ENCODE measurements around the gene DOCK9. TPM values are rescaled to one million over a fixed set of nuclear protein-coding genes. Genes with fewer than 3 reads are reported as not detected.

Gene DOCK9
- polyA plus RNA-seq, 3 donors, result 0.01 TPM; not detected in 2

DNA sequence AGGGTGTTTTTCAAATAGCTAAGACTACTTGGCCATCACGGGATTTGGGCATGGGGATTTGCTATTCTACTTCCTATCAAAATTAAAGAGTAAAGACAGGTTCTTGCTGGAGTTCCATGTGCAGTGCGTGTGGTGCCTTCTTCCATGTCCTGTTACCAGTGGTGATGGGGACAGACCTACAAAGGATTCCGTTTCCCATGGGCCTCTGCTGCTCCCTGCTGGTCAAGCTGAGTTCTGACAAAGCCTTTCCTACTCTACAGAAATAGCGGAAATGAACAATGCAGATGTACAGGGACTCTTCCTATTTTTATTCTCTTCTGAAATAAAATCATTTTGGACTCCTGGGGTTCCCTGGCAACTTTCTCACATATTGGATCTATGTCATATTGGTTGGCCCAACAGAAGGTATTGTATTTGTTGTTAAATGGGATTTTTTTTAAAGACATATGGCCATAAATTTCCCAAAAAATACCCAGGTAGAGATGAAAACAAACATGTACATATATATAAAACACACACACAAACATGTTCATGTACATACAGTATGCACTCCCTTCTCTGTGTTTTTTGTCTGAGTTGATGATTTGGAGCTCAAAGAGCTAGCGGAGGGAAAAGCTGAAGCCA lies 134.9 kb downstream of the DOCK9 start:
- H3K4me1 Mint-ChIP-seq, result no peaks in the 10 kb centered on the region
- TF ChIP-seq, protein P1, sequence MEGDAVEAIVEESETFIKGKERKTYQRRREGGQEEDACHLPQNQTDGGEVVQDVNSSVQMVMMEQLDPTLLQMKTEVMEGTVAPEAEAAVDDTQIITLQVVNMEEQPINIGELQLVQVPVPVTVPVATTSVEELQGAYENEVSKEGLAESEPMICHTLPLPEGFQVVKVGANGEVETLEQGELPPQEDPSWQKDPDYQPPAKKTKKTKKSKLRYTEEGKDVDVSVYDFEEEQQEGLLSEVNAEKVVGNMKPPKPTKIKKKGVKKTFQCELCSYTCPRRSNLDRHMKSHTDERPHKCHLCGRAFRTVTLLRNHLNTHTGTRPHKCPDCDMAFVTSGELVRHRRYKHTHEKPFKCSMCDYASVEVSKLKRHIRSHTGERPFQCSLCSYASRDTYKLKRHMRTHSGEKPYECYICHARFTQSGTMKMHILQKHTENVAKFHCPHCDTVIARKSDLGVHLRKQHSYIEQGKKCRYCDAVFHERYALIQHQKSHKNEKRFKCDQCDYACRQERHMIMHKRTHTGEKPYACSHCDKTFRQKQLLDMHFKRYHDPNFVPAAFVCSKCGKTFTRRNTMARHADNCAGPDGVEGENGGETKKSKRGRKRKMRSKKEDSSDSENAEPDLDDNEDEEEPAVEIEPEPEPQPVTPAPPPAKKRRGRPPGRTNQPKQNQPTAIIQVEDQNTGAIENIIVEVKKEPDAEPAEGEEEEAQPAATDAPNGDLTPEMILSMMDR (IDR thresholded peaks at IDR 0.05), result peak; percentile 85
- H3K4me3 Mint-ChIP-seq, result no peak overlapping the region
- H3K27ac ChIP-seq (ENCODE audit: low read depth in 1 of 2, low read length in 2 of 2), result no peak overlapping the region
- peak; percentile 51 to 66 (median 66) for DNase-seq
- peaks cover 7 to 27% (median 12%) of the 10 kb centered on the region in 3 donors for H3K27me3 Mint-ChIP-seq (ENCODE audit: low read depth in 3 of 3)
- no peaks in the 10 kb centered on the region for H3K4me1 ChIP-seq (ENCODE audit: control insufficient read depth in 1 of 2, insufficient read depth in 2 of 2, low read length in 2 of 2)
- no peaks in the 10 kb centered on the region for H3K36me3 Mint-ChIP-seq
- intact Hi-C loops (cut with micrococcal nuclease), result loop anchor here in 1 of 2 donors (10.0 kb wide), 1 partner anchor 398 kb away; no protein-coding TSS in a partner anchor
- no peak overlapping the region for H3K4me2 ChIP-seq (replicated peaks; ENCODE audit: extremely low read depth, low read length, poor library complexity, severe bottlenecking)
- no peaks in the 10 kb centered on the region for H3K9me3 ChIP-seq (replicated peaks in 1 of 2; ENCODE audit: control insufficient read depth in 1 of 2, insufficient read depth in 1 of 2, low read length in 2 of 2)
- H3K4me3 ChIP-seq (replicated peaks in 1 of 3; ENCODE audit: low read depth in 2 of 3, low read length in 3 of 3), result no peak overlapping the region
- no peak overlapping the region for H3K27ac Mint-ChIP-seq
- H3K9ac ChIP-seq (ENCODE audit: insufficient read depth, low read length, poor library complexity, severe bottlenecking), result no peak overlapping the region
- no peak overlapping the region for H2AFZ ChIP-seq (ENCODE audit: insufficient read depth, low read depth, low read length, poor library complexity, severe bottlenecking)
- H3K9me3 Mint-ChIP-seq, result peaks cover 0 to 2% (median 0%) of the 10 kb centered on the region in 7 donors
- H3K27me3 ChIP-seq (ENCODE audit: control insufficient read depth in 2 of 2, insufficient read depth in 2 of 2, low read length in 2 of 2), result peaks cover 6 to 13% of the 10 kb centered on the region in 2 donors
- H3K36me3 ChIP-seq (replicated peaks in 1 of 2; ENCODE audit: control insufficient read depth in 1 of 2, insufficient read depth in 2 of 2, low read length in 2 of 2), result no peaks in the 10 kb centered on the region
- H4K20me1 ChIP-seq (ENCODE audit: insufficient read depth, low read length), result no peaks in the 10 kb centered on the region
- H3K79me2 ChIP-seq (ENCODE audit: insufficient read depth, low read length), result no peaks in the 10 kb centered on the region
- WGBS (ENCODE audit: insufficient coverage), result 60% methylated on average over 2 of the region's 5 CpGs

DNA sequence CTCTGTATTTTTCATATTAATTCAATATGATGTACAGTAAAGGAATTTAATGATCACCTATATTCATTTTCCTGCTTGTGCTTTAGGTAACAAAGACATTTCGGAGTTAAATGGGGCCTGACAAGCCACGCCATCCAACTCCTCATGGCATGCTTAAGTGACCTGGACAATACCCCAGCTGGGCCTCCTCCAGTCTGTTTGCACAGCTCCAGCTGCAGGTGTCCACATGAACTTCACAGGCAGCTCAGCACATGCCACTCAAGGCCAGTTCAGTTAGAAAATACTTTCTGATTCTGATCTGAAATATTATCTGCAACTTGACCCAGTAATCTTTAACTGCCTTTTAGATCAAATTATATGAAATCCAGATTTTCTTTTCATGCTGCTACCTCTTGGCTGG lies 135.8 kb downstream of the DOCK9 start:
- peaks cover 7 to 23% (median 12%) of the 10 kb centered on the region in 3 donors for H3K27me3 Mint-ChIP-seq (ENCODE audit: low read depth in 3 of 3)

More for the DNA sequence above, 135.8 kb downstream of the DOCK9 start:
- no peak overlapping the region for H3K27ac Mint-ChIP-seq
- WGBS (ENCODE audit: insufficient coverage), result 100% methylated on average over 2 of the region's 2 CpGs
- H3K4me1 Mint-ChIP-seq, result no peaks in the 10 kb centered on the region
- Histone ChIP-seq H3K27ac (ENCODE audit: low read depth in 1 of 2, low read length in 2 of 2) (no peak overlapping the region), H3K9me3 (replicated peaks in 1 of 2; ENCODE audit: control insufficient read depth in 1 of 2, insufficient read depth in 1 of 2, low read length in 2 of 2) (no peaks in the 10 kb centered on the region), H3K27me3 (ENCODE audit: control insufficient read depth in 2 of 2, insufficient read depth in 2 of 2, low read length in 2 of 2) (peaks cover 6 to 13% of the 10 kb centered on the region in 2 donors), H3K4me2 (replicated peaks; ENCODE audit: extremely low read depth, low read length, poor library complexity, severe bottlenecking) (no peak overlapping the region), H3K79me2 (ENCODE audit: insufficient read depth, low read length) (no peaks in the 10 kb centered on the region), H2AFZ (ENCODE audit: insufficient read depth, low read depth, low read length, poor library complexity, severe bottlenecking) (no peak overlapping the region), H3K4me1 (ENCODE audit: control insufficient read depth in 1 of 2, insufficient read depth in 2 of 2, low read length in 2 of 2) (no peaks in the 10 kb centered on the region), H3K4me3 (replicated peaks in 1 of 3; ENCODE audit: low read depth in 2 of 3, low read length in 3 of 3) (no peak overlapping the region), H3K9ac (ENCODE audit: insufficient read depth, low read length, poor library complexity, severe bottlenecking) (no peak overlapping the region), H3K36me3 (replicated peaks in 1 of 2; ENCODE audit: control insufficient read depth in 1 of 2, insufficient read depth in 2 of 2, low read length in 2 of 2) (no peaks in the 10 kb centered on the region), H4K20me1 (ENCODE audit: insufficient read depth, low read length) (no peaks in the 10 kb centered on the region)
- TF ChIP-seq, protein P1 (IDR thresholded peaks at IDR 0.05), result no peak
- no peaks in the 10 kb centered on the region for H3K36me3 Mint-ChIP-seq
- intact Hi-C loops (cut with micrococcal nuclease), result loop anchor here in 1 of 2 donors (10.0 kb wide), 1 partner anchor 397 kb away; no protein-coding TSS in a partner anchor
- no peak for DNase-seq
- no peak overlapping the region for H3K4me3 Mint-ChIP-seq
- peaks cover 0 to 2% (median 0%) of the 10 kb centered on the region in 7 donors for H3K9me3 Mint-ChIP-seq

Measured in CD14-positive monocyte (primary cell).